Epithelial cell of esophagus (primary cell): ENCODE measurements around the gene FAM110A.

ENCODE experiments used
- DNase-seq: peaks from one replicate; pipeline ENCODE4 v3.0.0; 2010; ENCODE audit warnings: low read depth
- H3K4me3 ChIP-seq: 2 replicates; pipeline ENCODE4 v1.5.1; 2011; ENCODE audit warnings: mild to moderate bottlenecking, low read length, control low read depth
- CTCF ChIP-seq: IDR thresholded peaks from 2 replicates; pipeline ENCODE4 v1.5.1; 2011; ENCODE audit warnings: low read depth, mild to moderate bottlenecking, low read length, control low read depth, inconsistent platforms; ENCODE audit not compliant: insufficient read depth; ENCODE audit errors: missing control alignments

FAM110A gene

GRCh38 chr20:819680-820322 lies 13.7 kb upstream of the FAM110A start:
- no peak overlapping the region for H3K4me3 ChIP-seq
- no peak for DNase-seq
- no peak for TF ChIP-seq CTCF

- no peak for DNase-seq
- TF ChIP-seq CTCF: no peak
- no peak overlapping the region for H3K4me3 ChIP-seq
Observed at GRCh38 chr20:820323-820953, 13.1 kb upstream of the FAM110A start.

GRCh38 chr20:821046-821730 lies 12.3 kb upstream of the FAM110A start:
- no peak for TF ChIP-seq CTCF
- H3K4me3 ChIP-seq: no peak overlapping the region
- DNase-seq: no peak

GRCh38 chr20:821731-822065 lies 11.8 kb upstream of the FAM110A start:
- DNase-seq: no peak
- no peak overlapping the region for H3K4me3 ChIP-seq
- TF ChIP-seq CTCF: no peak

GRCh38 chr20:822651-823573 lies 10.6 kb upstream of the FAM110A start:
- H3K4me3 ChIP-seq: no peak overlapping the region
- TF ChIP-seq CTCF: no peak
- DNase-seq: no peak

GRCh38 chr20:823574-823902 lies 10.0 kb upstream of the FAM110A start:
- no peak for DNase-seq
- no peak overlapping the region for H3K4me3 ChIP-seq
- no peak for TF ChIP-seq CTCF
